Breast epithelium (tissue), 3 donors: ENCODE data around the gene CSF3.

ENCODE experiments used
- POLR2A ChIP-seq: fragments of 450-650 bp; IDR thresholded peaks from one replicate; pipeline ENCODE4 v1.6.1; 2016; ENCODE audit warnings: antibody characterized with exemption, mild to moderate bottlenecking, moderate library complexity
- POLR2AphosphoS5 ChIP-seq, 3 donors: sonication (generic); formaldehyde crosslinking; IDR thresholded peaks; one replicate each; pipeline ENCODE4 v1.6.1; 2017; ENCODE audit warnings: antibody characterized with exemption in 3 of 3
- TF ChIP-seq, protein P1 (sequence below), 3 donors: fragments of 450-650 bp; IDR thresholded peaks; one replicate each; pipeline ENCODE4 v1.5.1; 2016 to 2017; ENCODE audit warnings: antibody characterized with exemption in 3 of 3, mild to moderate bottlenecking in 3 of 3, moderate library complexity in 3 of 3

DNA sequence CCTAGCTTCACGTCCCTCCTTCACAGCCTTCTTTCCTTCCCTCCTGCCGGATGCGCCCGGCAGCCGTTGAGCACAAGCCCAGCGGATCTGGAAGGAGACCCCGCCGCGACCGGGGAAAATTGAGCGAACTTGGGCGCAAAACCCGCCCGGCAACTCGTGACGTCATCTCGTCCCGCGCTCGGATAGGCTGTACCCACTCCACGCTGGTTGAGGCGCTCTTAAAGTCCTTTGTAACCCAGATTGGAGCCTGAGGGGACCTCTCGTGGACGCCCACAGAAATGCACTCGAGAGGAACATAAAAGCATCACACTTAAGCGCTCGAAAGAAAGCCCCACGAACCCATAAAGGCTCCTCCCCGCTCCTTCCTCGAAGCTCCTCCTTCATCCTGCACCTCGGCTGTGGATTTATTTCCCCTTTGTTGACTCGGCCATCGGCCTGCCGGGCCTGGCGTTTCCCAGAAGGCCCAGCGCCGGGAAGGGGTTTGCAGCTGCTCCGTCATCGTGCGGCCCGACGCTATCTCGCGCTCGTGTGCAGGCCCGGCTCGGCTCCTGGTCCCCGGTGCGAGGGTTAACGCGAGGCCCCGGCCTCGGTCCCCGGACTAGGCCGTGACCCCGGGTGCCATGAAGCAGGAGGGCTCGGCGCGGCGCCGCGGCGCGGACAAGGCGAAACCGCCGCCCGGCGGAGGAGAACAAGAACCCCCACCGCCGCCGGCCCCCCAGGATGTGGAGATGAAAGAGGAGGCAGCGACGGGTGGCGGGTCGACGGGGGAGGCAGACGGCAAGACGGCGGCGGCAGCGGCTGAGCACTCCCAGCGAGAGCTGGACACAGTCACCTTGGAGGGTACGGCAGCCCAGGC lies 34.7 kb upstream of the CSF3 start, which contains the start of gene PSMD3:
- TF ChIP-seq POLR2A (peak; percentile 88), POLR2AphosphoS5 (IDR thresholded peaks at IDR 0.05) (peak; percentile 95 to 98 (median 96))
- TF ChIP-seq, protein P1, sequence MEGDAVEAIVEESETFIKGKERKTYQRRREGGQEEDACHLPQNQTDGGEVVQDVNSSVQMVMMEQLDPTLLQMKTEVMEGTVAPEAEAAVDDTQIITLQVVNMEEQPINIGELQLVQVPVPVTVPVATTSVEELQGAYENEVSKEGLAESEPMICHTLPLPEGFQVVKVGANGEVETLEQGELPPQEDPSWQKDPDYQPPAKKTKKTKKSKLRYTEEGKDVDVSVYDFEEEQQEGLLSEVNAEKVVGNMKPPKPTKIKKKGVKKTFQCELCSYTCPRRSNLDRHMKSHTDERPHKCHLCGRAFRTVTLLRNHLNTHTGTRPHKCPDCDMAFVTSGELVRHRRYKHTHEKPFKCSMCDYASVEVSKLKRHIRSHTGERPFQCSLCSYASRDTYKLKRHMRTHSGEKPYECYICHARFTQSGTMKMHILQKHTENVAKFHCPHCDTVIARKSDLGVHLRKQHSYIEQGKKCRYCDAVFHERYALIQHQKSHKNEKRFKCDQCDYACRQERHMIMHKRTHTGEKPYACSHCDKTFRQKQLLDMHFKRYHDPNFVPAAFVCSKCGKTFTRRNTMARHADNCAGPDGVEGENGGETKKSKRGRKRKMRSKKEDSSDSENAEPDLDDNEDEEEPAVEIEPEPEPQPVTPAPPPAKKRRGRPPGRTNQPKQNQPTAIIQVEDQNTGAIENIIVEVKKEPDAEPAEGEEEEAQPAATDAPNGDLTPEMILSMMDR (IDR thresholded peaks at IDR 0.05) = peak; percentile 76 to 93 (median 90)
